Ovary (tissue), 9 donors: ENCODE measurements around the gene CTPS1. TPM values are rescaled to one million over a fixed set of nuclear protein-coding genes. Genes with fewer than 3 reads are reported as not detected.
A peak's percentile ranks its signal among the peaks of the same experiment; 100 is the strongest.

ENCODE experiments used
- DNase-seq, 5 donors: peaks; one replicate each; pipeline ENCODE4 v3.0.0-alpha.2; 2019 to 2020
- H3K27ac ChIP-seq, 2 donors: fragments of 200-600 bp; one replicate each; pipeline versions ENCODE4 v1.5.1 to v1.8.0; 2019 to 2022
- H3K27me3 ChIP-seq: fragments of 200-600 bp; one replicate; pipeline ENCODE4 v1.8.0; 2022
- H3K36me3 ChIP-seq: fragments of 200-600 bp; sonication (generic); one replicate; pipeline ENCODE4 v1.5.1; 2019
- H3K4me1 ChIP-seq: one replicate; pipeline ENCODE4 v1.8.1; 2013; ENCODE audit warnings: mild to moderate bottlenecking, moderate library complexity; ENCODE audit not compliant: insufficient read depth
- H3K4me3 ChIP-seq: fragments of 200-600 bp; sonication (generic); one replicate; pipeline ENCODE4 v1.5.1; 2017
- H3K9me3 ChIP-seq, 2 donors: fragments of 200-600 bp in 1 of 2; sonication (generic) in 1 of 2; one replicate each; pipeline versions ENCODE4 v1.5.1 to v1.8.1; 2013 to 2019; ENCODE audit warnings: mild to moderate bottlenecking in 1 of 2, moderate library complexity in 1 of 2
- EP300 ChIP-seq: sonication (generic); formaldehyde crosslinking; IDR thresholded peaks from one replicate; pipeline ENCODE4 v1.6.1; 2017; ENCODE audit warnings: antibody characterized with exemption
- POLR2A ChIP-seq: fragments of 450-650 bp; IDR thresholded peaks from one replicate; pipeline ENCODE4 v1.6.1; 2017; ENCODE audit warnings: antibody characterized with exemption, mild to moderate bottlenecking, moderate library complexity
- WGBS, 3 donors: extraction: QIAGEN DNeasy Blood & Tissue Kit in 1 of 3; methylation state at CpG; one replicate each; pipeline versions ENCODE4 v1.1.5 to v1.1.7; 2013 to 2017; 5-methylcytosine and 5-hydroxymethylcytosine counted together
- intact Hi-C, 4 donors: fragments of 100-400 bp; cut with DNase I; formaldehyde crosslinking; loops; one replicate each; pipeline versions ENCODE4 v1.11.0 to v1.15.1; 2022 to 2023
- polyA plus RNA-seq, 2 donors: library from polyadenylated mRNA; stranded (reverse); fragments of 200-250 nt in 1 of 2; fragments of 350-450 nt in 1 of 2; fragmentation: Illumina TruSeq in 1 of 2; extraction: RNeasy Lipid Tissue Mini Kit (QIAGEN cat#74804) in 1 of 2; gene quantifications; one replicate each; pipeline ENCODE4 v1.2.3, GENCODE V29; 2013 to 2014
- total RNA-seq, 7 donors: library from RNA; depleted of rRNA in 2 of 7; stranded (reverse); fragments of >200 nt in 2 of 7; fragmentation: NEBNext Ultra II Directional in 3 of 7; extraction: Animal tissue kit (Norgen Biotek cat#: 25700) in 3 of 7; gene quantifications; one replicate each; pipeline versions ENCODE4 v1.1.0 to v1.2.4, GENCODE V29; 2016 to 2023
- TF ChIP-seq, protein P1 (sequence below), 3 donors: fragments of 450-650 bp in 2 of 3; fragments of 200-600 bp in 1 of 3; IDR thresholded peaks; one replicate each; pipeline versions ENCODE4 v1.5.1 to v1.8.0; 2016 to 2022; ENCODE audit warnings: antibody characterized with exemption in 3 of 3, mild to moderate bottlenecking in 1 of 3
- donor health status: DM: no; HTN: no; CAD: no; lungs with moderate emphysema.
- donor health status: DM: no; HTN: no; CAD: no.
- donor health status: Bipolar disorder and iron deficiency.
- donor health status: DM: yes; HTN: yes; CAD: no.
- donor health status: DM: no; HTN: no; CAD: no.
- donor health status: DM: yes; HTN: yes; CAD: no.

The CTPS1 gene
- total and polyA plus RNA-seq, 9 donors, result 5.9 to 34.3 (median 22.6) TPM

DNA sequence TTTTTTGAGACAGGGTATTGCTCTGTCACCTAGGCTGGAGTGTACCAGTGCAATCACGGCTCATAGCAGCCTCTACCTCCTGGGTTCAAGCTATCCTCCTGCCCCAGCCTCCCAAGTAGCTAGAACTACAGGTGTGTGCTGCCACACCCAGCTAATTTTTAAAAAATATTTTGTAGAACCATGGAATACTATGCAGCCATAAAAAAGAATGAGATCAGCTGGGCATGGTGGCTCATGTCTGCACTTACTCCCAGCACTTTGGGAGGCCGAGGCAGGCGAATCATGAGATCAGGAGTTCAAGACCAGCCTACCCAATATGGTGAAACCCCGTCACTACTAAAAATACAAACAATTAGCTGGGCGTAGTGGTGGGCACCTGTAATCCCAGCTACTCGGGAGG, 29.9 kb upstream of the CTPS1 start:
- intact Hi-C loops, result loop anchor here in 1 of 4 donors (5.0 kb wide), 1 partner anchor 87 kb away; the partner anchor contains the start of gene CITED4
- Histone ChIP-seq H3K4me1 (peaks cover 3% of the 10 kb centered on the region), H3K27me3 (no peaks in the 10 kb centered on the region), H3K27ac (no peak overlapping the region), H3K9me3 (no peaks in the 10 kb centered on the region), H3K4me3 (no peak overlapping the region), H3K36me3 (no peaks in the 10 kb centered on the region)
- DNase-seq, result no peak
- TF ChIP-seq POLR2A (no peak), EP300 (no peak)
- TF ChIP-seq, protein P1, sequence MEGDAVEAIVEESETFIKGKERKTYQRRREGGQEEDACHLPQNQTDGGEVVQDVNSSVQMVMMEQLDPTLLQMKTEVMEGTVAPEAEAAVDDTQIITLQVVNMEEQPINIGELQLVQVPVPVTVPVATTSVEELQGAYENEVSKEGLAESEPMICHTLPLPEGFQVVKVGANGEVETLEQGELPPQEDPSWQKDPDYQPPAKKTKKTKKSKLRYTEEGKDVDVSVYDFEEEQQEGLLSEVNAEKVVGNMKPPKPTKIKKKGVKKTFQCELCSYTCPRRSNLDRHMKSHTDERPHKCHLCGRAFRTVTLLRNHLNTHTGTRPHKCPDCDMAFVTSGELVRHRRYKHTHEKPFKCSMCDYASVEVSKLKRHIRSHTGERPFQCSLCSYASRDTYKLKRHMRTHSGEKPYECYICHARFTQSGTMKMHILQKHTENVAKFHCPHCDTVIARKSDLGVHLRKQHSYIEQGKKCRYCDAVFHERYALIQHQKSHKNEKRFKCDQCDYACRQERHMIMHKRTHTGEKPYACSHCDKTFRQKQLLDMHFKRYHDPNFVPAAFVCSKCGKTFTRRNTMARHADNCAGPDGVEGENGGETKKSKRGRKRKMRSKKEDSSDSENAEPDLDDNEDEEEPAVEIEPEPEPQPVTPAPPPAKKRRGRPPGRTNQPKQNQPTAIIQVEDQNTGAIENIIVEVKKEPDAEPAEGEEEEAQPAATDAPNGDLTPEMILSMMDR (IDR thresholded peaks at IDR 0.05), result no peak
- WGBS, 3 donors, result 85 to 94% (median 87%) methylated on average over 6 of the region's 6 CpGs

DNA sequence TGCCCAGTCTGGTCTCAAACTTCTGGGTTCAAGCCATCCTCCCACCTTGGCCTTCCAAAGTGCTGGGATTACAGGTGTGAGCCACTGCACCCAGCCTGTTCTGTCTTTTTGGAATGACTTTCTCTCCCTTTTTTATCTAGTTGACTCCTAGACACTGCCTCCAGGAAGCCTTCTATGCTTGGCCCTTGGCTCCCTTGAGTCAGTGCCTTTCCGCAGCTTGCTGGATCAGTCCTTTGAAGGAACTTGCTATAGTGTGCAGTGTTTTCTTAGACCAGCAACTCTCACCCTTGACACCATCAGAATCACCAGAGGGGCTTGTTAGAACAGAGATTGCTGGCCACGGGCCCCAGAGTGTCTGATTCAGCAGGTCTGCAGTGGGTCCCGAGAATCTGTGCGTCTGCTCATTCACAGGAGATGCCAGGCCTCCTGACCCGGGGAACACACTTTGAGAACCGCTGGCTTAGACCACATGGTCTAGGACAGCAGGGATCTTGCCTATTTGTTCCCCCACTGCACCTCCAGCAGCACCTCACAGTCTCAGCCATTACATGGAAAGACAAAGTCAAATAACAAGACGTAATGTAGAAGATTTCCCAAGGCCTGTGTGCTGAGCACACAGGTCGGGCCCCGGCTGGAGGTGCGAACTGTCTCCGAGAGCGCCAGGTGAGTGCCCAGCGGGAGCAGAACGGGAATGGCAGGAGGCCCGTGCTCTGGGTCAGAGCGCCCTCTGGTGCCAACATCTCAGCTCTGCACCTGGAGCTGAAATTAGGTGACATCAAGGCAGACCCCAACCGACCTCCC, 27.4 kb upstream of the CTPS1 start:
- Histone ChIP-seq H3K9me3 (no peaks in the 10 kb centered on the region), H3K4me1 (no peaks in the 10 kb centered on the region), H3K27me3 (no peaks in the 10 kb centered on the region), H3K27ac (no peak overlapping the region), H3K36me3 (no peaks in the 10 kb centered on the region), H3K4me3 (no peak overlapping the region)
- intact Hi-C loops, result loop anchor here (2.0 to 10.0 kb wide), 4 partner anchors 87 to 105 kb away; partner anchors contain the start of gene CITED4 (in 1 of the 4)
- TF ChIP-seq EP300 (no peak), POLR2A (no peak)
- TF ChIP-seq, protein P1 (IDR thresholded peaks at IDR 0.05), result peak; percentile 73 to 79 (median 77)
- WGBS, 3 donors, result 17 to 23% (median 17%) methylated on average over 17 of the region's 17 CpGs
- peak; percentile 63 to 82 (median 68) for DNase-seq

DNA sequence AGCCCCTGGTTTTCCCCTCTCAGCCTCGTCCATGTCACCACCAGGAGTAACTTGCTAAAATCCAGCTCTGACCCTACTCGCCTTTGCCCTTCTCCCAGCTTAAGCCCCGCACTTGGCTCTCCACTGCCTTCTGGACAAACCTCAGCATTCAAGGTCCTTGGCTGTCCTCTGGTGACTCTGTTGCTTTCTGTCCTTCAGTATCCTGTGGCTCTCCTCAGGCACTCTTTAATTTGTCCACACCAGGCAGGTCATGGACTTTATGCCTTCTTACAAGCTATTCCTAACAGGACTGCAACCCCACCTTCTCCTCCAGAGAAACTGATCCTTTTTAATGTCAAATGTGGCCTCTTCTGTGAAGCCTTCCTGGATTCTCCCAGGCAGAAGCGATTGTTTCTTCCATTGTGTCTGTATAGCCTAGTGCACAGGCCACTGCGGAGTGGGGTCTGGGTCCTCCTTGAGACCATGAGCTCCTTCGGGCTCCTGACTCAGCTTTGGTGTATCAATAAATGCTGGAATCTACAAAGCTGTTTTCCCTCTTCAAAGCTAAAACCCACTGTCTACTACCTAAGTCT, 26.7 kb upstream of the CTPS1 start:
- WGBS, 3 donors, result 42 to 46% (median 43%) methylated on average over 6 of the region's 6 CpGs
- Histone ChIP-seq H3K9me3 (no peaks in the 10 kb centered on the region), H3K36me3 (no peaks in the 10 kb centered on the region), H3K27ac (no peak overlapping the region), H3K4me3 (no peak overlapping the region), H3K27me3 (no peaks in the 10 kb centered on the region), H3K4me1 (no peaks in the 10 kb centered on the region)
- TF ChIP-seq EP300 (no peak), POLR2A (no peak)
- TF ChIP-seq, protein P1 (IDR thresholded peaks at IDR 0.05), result peak in 1 of 3 donors; percentile 11
- DNase-seq, result no peak
- intact Hi-C loops, result loop anchor here (2.0 to 10.0 kb wide), 4 partner anchors 88 to 106 kb away; partner anchors contain the start of gene CITED4 (in 1 of the 4)

DNA sequence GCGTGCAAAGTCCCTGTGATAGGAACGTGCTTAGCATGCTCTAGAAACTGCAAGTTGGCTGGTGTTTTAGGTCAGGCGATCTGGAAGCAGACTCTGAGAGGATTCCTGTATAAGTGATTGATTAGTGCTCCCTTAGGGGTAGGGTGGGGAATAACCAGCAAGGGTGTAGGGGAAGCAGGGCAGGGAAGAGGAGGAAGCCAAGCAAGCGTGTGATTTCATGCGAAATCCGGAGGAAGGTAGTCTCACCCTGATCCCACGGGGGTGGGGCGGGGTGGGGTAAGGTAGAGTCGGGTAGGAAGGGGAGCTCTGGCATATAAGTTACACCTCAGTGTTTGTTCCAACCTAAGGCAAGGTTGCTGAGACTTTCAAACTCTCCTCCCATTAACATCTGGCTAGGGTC, 24.9 kb upstream of the CTPS1 start:
- WGBS, 3 donors, result 38 to 47% (median 43%) methylated on average over 9 of the region's 9 CpGs
- H3K36me3 ChIP-seq, result no peaks in the 10 kb centered on the region
- intact Hi-C loops, result loop anchor here in 3 of 4 donors (5.0 to 10.0 kb wide), 3 partner anchors 90 to 107 kb away; partner anchors contain the start of gene CITED4 (in 1 of the 3)
- TF ChIP-seq POLR2A (no peak), EP300 (no peak)
- TF ChIP-seq, protein P1 (IDR thresholded peaks at IDR 0.05), result no peak
- no peaks in the 10 kb centered on the region for H3K9me3 ChIP-seq
- H3K27ac ChIP-seq, result no peak overlapping the region
- no peaks in the 10 kb centered on the region for H3K4me1 ChIP-seq
- no peaks in the 10 kb centered on the region for H3K27me3 ChIP-seq
- DNase-seq, result no peak
- no peak overlapping the region for H3K4me3 ChIP-seq
